NT2/D1 (cell line): Measurements from ENCODE around the gene TNFRSF6B.

Source experiments
- DNase-seq: peaks from one replicate; pipeline ENCODE4 v3.0.0-alpha.2; 2011; ENCODE audit warnings: low read depth, low spot score
- H3K27me3 ChIP-seq: 2 replicates; pipeline ENCODE4 v1.6.0; 2011; ENCODE audit warnings: mild to moderate bottlenecking; ENCODE audit not compliant: insufficient read length, insufficient read depth
- H3K36me3 ChIP-seq: 2 replicates; pipeline ENCODE4 v1.6.1; 2011; ENCODE audit warnings: mild to moderate bottlenecking, low read length, mixed read lengths; ENCODE audit not compliant: insufficient read depth, insufficient read length
- H3K4me1 ChIP-seq: 2 replicates; pipeline ENCODE4 v1.5.1; 2011; ENCODE audit not compliant: insufficient read depth, insufficient read length
- H3K4me3 ChIP-seq: 2 replicates; pipeline ENCODE4 v1.5.1; 2011; ENCODE audit warnings: low read depth; ENCODE audit not compliant: insufficient read length
- H3K9ac ChIP-seq: 2 replicates; pipeline ENCODE4 v1.6.0; 2011; ENCODE audit warnings: low read depth; ENCODE audit not compliant: insufficient read length
- H3K9me3 ChIP-seq: 2 replicates; pipeline ENCODE4 v1.5.1; 2011; ENCODE audit warnings: mild to moderate bottlenecking, low read length; ENCODE audit not compliant: insufficient read depth
- SUZ12 ChIP-seq: IDR thresholded peaks from 2 replicates; pipeline ENCODE4 v1.6.1; 2011; ENCODE audit not compliant: insufficient read length, insufficient read depth; ENCODE audit errors: extremely low read depth
- YY1 ChIP-seq: IDR thresholded peaks from 2 replicates; pipeline ENCODE4 v1.6.1; 2011; ENCODE audit not compliant: insufficient read length, insufficient read depth
- ZNF274 ChIP-seq: IDR thresholded peaks from 2 replicates; pipeline ENCODE4 v1.6.1; 2011; ENCODE audit warnings: mild to moderate bottlenecking, low read depth, low read length

Gene TNFRSF6B

GRCh38 chr20:63732118-63733095 lies 36.0 kb downstream of the TNFRSF6B start:
- peaks cover 4% of the 10 kb centered on the region for H3K4me1 ChIP-seq
- no peak overlapping the region for H3K4me3 ChIP-seq
- peaks cover 72% of the 10 kb centered on the region for H3K36me3 ChIP-seq
- TF ChIP-seq ZNF274, result no peak
- TF ChIP-seq YY1, result no peak
- TF ChIP-seq SUZ12, result no peak
- no peaks in the 10 kb centered on the region for H3K9me3 ChIP-seq
- H3K27me3 ChIP-seq, result no peaks in the 10 kb centered on the region
- DNase-seq, result no peak
- H3K9ac ChIP-seq, result no peak overlapping the region

GRCh38 chr20:63733117-63733516 lies 36.7 kb downstream of the TNFRSF6B start:
- no peak overlapping the region for H3K4me3 ChIP-seq
- H3K9ac ChIP-seq, result no peak overlapping the region
- TF ChIP-seq SUZ12, result no peak
- TF ChIP-seq YY1, result no peak
- TF ChIP-seq ZNF274, result no peak
- H3K36me3 ChIP-seq, result peaks cover 74% of the 10 kb centered on the region
- peaks cover 4% of the 10 kb centered on the region for H3K4me1 ChIP-seq
- H3K27me3 ChIP-seq, result no peaks in the 10 kb centered on the region
- no peaks in the 10 kb centered on the region for H3K9me3 ChIP-seq
- no peak for DNase-seq

GRCh38 chr20:63733579-63734081 lies 37.2 kb downstream of the TNFRSF6B start:
- H3K4me1 ChIP-seq, result peaks cover 9% of the 10 kb centered on the region
- no peaks in the 10 kb centered on the region for H3K27me3 ChIP-seq

GRCh38 chr20:63734111-63734945 lies 37.9 kb downstream of the TNFRSF6B start:
- Histone ChIP-seq H3K9ac (no peak overlapping the region), H3K4me3 (no peak overlapping the region), H3K9me3 (no peaks in the 10 kb centered on the region), H3K4me1 (peaks cover 12% of the 10 kb centered on the region), H3K27me3 (no peaks in the 10 kb centered on the region), H3K36me3 (peaks cover 79% of the 10 kb centered on the region)
- TF ChIP-seq SUZ12, result no peak
- no peak for TF ChIP-seq ZNF274
- no peak for TF ChIP-seq YY1
- DNase-seq, result no peak

More at GRCh38 chr20:63733579-63734081, 37.2 kb downstream of the TNFRSF6B start:
- H3K9me3 ChIP-seq, result no peaks in the 10 kb centered on the region
- peaks cover 79% of the 10 kb centered on the region for H3K36me3 ChIP-seq
- no peak overlapping the region for H3K4me3 ChIP-seq
- no peak overlapping the region for H3K9ac ChIP-seq
- no peak for TF ChIP-seq YY1
- TF ChIP-seq ZNF274, result no peak
- TF ChIP-seq SUZ12, result no peak
- DNase-seq, result no peak

- TF ChIP-seq SUZ12, result no peak
- no peak for TF ChIP-seq YY1
- no peak for TF ChIP-seq ZNF274
- Histone ChIP-seq H3K4me3 (no peak overlapping the region), H3K27me3 (no peaks in the 10 kb centered on the region), H3K36me3 (peaks cover 70% of the 10 kb centered on the region), H3K9ac (no peak overlapping the region), H3K9me3 (no peaks in the 10 kb centered on the region), H3K4me1 (peaks cover 12% of the 10 kb centered on the region)
- no peak for DNase-seq
Observed at GRCh38 chr20:63734946-63735858, 38.8 kb downstream of the TNFRSF6B start.
